Osteocyte (in vitro differentiated cells): ENCODE results near the gene PTPN2. TPM values are rescaled to one million over a fixed set of nuclear protein-coding genes. Genes with fewer than 3 reads are reported as not detected.

Experiments
- DNase-seq: peaks from one replicate; pipeline ENCODE4 v3.0.0; 2021; ENCODE audit warnings: mixed read lengths; ENCODE audit not compliant: unreplicated experiment; ENCODE audit errors: extremely low spot score
- H3K27ac Mint-ChIP-seq: one replicate; pipeline ENCODE4 v1.8.0; 2021; ENCODE audit warnings: mild to moderate bottlenecking, mixed read lengths; ENCODE audit not compliant: unreplicated experiment
- H3K27me3 Mint-ChIP-seq: one replicate; pipeline ENCODE4 v1.8.0; 2021; ENCODE audit warnings: mixed read lengths; ENCODE audit not compliant: unreplicated experiment
- H3K36me3 Mint-ChIP-seq: one replicate; pipeline ENCODE4 v1.8.0; 2021; ENCODE audit warnings: mixed read lengths; ENCODE audit not compliant: unreplicated experiment
- H3K4me1 Mint-ChIP-seq: one replicate; pipeline ENCODE4 v1.8.0; 2021; ENCODE audit warnings: mixed read lengths; ENCODE audit not compliant: unreplicated experiment
- H3K4me3 Mint-ChIP-seq: one replicate; pipeline ENCODE4 v1.8.0; 2021; ENCODE audit warnings: mild to moderate bottlenecking, moderate library complexity, mixed read lengths; ENCODE audit not compliant: unreplicated experiment
- H3K9me3 Mint-ChIP-seq: one replicate; pipeline ENCODE4 v1.8.0; 2021; ENCODE audit warnings: mixed read lengths; ENCODE audit not compliant: unreplicated experiment
- total RNA-seq: library from RNA; stranded (reverse); gene quantifications from 2 replicates; pipeline ENCODE4 v1.2.1, GENCODE V29; 2021
- TF ChIP-seq, protein P1 (sequence below): fragments of 200-600 bp; sonication (generic); IDR thresholded peaks from 2 replicates; pipeline ENCODE4 v1.5.0; 2021; ENCODE audit warnings: antibody characterized with exemption, mild to moderate bottlenecking, moderate library complexity

Gene PTPN2
- total RNA-seq, 1 donor from 2014 or later: 28.6 TPM

DNA sequence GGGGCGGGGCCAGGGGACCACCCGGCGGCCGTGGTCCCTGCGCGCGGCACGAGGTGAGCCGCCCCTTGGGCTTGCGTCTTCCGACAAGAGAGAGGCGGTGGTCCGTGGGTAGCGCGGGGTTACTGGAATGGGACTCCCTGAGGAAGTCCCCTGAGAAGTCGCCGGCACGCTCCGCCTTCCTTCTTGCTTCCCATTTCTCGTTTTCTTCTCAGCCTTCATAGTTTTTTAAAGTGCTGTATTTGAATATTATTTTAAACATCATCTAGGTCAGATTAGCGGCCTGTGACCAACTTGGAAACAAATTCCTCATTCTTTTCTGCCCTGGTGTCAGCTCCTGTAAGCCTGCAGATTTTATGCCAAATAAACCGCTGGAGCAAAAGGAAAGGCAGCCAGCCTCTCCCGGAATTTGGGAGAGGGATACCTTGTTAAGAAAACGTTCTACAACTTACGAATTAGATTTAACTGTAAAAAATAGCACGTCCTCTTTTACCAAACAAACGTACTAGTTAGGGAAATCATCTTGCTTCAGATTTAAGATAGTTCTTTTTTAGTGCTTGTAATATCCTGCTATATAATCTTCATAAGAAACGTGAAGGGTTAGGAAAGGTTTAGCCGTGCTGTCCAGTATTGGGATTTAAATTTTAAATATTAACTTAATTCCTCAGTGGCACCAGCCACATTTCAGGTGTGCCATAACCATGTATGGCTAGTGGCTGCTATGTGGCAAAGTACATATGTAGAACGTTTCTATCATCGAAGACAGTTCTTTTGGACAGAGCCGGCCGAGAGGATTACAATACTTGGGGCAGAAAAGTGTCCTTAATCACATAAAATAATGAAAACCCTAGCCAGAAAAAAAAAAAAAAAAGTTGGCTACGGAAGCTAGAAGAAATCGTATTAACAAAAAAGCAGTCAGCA is 628 bp upstream of the PTPN2 start:
- DNase-seq: no peak
- Mint-ChIP-seq H3K4me1 (peaks cover 36% of the 10 kb centered on the region), H3K9me3 (no peaks in the 10 kb centered on the region), H3K4me3 (peak overlapping the region; percentile 92), H3K27ac (peak overlapping the region; percentile 92), H3K36me3 (no peaks in the 10 kb centered on the region), H3K27me3 (no peaks in the 10 kb centered on the region)
- TF ChIP-seq, protein P1, sequence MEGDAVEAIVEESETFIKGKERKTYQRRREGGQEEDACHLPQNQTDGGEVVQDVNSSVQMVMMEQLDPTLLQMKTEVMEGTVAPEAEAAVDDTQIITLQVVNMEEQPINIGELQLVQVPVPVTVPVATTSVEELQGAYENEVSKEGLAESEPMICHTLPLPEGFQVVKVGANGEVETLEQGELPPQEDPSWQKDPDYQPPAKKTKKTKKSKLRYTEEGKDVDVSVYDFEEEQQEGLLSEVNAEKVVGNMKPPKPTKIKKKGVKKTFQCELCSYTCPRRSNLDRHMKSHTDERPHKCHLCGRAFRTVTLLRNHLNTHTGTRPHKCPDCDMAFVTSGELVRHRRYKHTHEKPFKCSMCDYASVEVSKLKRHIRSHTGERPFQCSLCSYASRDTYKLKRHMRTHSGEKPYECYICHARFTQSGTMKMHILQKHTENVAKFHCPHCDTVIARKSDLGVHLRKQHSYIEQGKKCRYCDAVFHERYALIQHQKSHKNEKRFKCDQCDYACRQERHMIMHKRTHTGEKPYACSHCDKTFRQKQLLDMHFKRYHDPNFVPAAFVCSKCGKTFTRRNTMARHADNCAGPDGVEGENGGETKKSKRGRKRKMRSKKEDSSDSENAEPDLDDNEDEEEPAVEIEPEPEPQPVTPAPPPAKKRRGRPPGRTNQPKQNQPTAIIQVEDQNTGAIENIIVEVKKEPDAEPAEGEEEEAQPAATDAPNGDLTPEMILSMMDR: no peak

DNA sequence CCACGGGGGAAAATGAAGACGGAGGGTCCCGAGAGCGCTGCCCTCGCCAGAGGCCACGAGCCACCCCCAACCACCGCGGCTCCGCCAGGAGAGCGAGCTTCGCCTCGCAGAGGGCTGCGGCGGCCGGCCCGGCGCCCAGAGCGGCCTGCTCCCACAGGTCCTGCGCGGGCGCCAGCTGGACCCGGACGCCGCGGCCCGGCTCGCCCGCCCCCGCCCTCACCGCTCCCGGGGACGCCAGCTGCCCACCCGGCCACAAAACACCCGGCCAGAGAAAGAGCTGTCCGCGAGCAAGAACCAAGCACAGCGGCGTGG is 709 bp downstream of the PTPN2 start:
- TF ChIP-seq, protein P1: no peak
- Mint-ChIP-seq H3K4me3 (peak overlapping the region; percentile 92), H3K9me3 (no peaks in the 10 kb centered on the region), H3K4me1 (peaks cover 45% of the 10 kb centered on the region), H3K36me3 (no peaks in the 10 kb centered on the region), H3K27ac (peak overlapping the region; percentile 87), H3K27me3 (no peaks in the 10 kb centered on the region)
- no peak for DNase-seq

DNA sequence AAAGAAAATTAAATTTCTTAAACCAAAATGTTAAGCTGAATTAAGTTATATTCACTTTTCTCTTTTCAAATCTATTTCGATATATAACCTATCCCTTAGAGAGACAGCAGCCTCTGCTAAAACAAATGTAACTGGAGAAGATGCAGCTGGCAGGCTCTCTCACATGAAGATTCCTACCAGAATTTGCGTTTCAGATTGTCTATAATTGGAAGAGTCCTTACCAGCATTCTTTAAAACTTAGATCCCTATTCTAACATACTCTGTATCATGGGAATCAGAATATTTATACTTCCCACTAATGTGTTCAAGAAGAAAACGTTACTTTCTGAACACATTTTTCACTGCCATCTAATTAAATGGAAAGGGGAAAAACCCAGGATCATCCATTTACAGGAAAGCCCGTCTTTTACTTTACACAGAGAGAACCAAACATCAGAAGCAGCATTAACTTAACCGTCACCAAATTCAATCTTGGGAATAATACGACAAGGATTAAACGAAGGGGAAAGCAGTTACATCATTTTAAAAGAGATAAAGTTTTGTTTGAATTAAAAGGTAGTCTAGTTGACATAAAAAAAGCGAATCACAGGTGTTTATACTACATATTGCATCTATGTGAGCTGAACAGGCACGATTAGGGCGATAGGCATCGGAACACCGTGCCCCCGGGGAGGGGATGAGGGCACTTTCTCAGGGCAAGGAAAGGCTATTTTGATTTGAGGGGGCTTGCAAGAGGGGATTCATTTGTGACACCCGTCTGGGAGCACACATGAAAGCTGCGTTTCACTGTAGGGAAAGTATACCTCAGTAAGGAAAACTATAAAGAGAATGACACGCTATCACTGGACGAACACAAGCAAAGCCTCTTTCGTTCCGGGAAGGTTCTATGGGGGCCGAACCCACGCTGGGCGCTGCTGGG is 1.3 kb downstream of the PTPN2 start:
- DNase-seq: peak; percentile 69
- H3K27ac Mint-ChIP-seq: peak overlapping the region; percentile 68
- H3K27me3 Mint-ChIP-seq: no peaks in the 10 kb centered on the region
- H3K9me3 Mint-ChIP-seq: no peaks in the 10 kb centered on the region
- H3K36me3 Mint-ChIP-seq: no peaks in the 10 kb centered on the region
- H3K4me3 Mint-ChIP-seq: peak overlapping the region; percentile 79
- peaks cover 48% of the 10 kb centered on the region for H3K4me1 Mint-ChIP-seq
- TF ChIP-seq, protein P1: no peak

DNA sequence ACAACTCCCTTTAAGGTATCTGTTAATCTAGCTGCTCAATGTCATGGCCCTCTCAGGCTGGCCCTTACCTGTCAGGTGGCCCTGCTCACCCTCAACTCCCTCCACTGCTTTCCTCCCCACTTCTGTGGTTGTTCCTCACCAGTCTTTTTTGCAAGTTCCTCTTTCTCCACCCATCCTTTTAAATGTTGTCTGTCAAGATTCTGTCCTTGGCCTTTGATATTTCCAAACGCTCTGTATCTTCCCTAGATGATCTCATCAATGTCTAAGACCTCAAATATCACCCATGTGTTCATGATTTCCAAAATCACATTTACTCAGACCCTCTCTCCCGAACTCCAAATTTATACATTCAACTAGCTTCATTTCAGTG is 3.5 kb downstream of the PTPN2 start:
- H3K27ac Mint-ChIP-seq: no peak overlapping the region

More for the DNA sequence above, 3.5 kb downstream of the PTPN2 start:
- TF ChIP-seq, protein P1: no peak
- Mint-ChIP-seq H3K4me1 (peaks cover 48% of the 10 kb centered on the region), H3K36me3 (no peaks in the 10 kb centered on the region), H3K4me3 (no peak overlapping the region), H3K9me3 (no peaks in the 10 kb centered on the region), H3K27me3 (no peaks in the 10 kb centered on the region)
- no peak for DNase-seq
